Fibroblast of peridontal ligament (primary cell): ENCODE measurements around the gene BLM.
A peak's percentile ranks its signal among the peaks of the same experiment; 100 is the strongest.
"Not testable (repeated sequence)": the region's sequence is repeated elsewhere in the genome, so short reads cannot be mapped to it uniquely, and the experiment has no call there.

Source experiments
- DNase-seq: peaks from one replicate; pipeline ENCODE4 v3.0.0-alpha.2; 2010; ENCODE audit errors: extremely low read depth

The BLM gene

DNA sequence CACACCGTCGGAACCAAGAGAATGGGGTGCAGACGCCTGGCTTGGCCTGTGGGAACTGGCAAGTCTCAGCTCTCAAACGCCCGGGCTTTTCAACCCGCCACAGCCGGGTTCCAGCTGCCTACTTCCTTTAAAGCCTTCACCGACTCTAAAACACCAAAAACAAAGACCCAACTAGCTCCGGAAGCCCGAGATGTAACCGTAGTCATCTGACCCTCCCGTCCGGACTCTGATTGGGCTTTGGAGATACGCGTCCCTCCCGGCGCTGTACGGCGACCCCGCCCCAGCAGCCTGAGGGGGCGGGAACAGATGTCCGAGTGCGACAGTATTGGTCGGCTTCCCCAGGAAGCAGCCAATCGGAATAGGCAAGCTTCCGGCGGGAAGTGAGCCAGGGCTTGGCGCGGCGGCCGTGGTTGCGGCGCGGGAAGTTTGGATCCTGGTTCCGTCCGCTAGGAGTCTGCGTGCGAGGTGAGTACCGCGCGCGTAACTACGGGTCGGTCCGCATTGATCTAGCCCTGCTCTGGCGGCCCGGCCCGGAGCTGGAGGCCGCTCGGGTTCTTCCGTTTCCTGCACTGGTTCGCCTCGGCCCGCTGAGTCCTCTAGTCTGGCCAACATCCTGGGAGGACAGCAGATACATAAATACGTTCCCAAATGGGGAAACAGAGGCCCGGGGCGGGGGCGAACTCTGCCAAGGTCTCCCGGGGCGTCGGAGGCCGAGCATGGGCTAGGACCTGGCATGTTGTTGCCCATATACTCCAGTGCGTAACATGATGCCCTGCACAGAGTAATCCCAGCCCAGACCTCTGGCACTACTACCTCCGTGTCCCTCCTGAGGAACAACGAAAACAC is at the start of gene BLM:
BLM (plus strand) TSS at position 371 of the 846 bp plus-strand sequence. CDS start 30,047 bp downstream, outside the sequence.
- peak; percentile 96 for DNase-seq

DNA sequence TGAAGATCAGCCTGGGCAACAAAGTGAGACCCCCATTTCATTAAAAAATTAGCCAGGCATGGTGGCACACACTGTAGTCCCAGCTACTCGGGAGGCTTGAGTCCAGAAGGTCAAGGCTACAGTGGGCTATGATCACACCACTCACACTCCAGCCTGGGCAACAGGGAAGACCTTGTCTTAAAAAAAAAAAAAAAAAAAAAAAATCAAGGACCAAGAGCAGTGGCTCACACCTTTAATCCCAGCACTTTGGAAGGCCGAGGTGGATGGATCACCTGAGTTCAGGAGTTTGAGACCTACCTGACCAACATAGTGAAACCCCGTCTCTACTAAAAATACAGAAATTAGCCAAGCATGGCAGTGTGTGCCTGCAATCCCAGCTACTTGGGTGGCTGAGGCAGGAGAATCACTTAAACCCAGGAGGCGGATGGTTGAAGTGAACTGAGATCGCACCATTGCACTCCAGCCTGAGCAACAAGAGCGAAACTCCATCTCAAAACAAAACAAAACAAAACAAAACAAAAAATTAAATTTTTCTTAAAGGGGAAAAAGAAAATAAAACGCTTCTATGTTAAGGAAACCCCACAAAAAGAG is 49.3 kb upstream of the BLM start:
- DNase-seq = not testable (repeated sequence)

DNA sequence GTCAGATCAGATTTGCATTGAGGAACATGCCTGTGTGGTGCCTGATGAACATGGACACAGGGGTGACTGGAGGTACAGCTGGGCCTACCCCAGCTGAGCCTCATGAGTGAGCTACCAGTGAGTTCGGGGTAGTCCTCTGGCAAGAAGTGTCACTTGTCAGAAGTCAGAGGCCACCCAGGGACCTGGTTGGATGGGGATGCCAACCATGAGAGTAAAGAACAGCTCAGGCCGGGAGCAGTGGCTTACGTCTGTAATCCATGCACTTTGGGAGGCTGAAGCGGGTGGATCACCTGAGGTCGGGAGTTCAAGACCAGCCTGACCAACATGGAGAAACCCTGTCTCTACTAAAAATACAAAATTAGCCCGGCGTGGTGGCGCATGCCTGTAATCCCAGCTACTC is 46.5 kb upstream of the BLM start:
- DNase-seq = not testable (repeated sequence)

DNA sequence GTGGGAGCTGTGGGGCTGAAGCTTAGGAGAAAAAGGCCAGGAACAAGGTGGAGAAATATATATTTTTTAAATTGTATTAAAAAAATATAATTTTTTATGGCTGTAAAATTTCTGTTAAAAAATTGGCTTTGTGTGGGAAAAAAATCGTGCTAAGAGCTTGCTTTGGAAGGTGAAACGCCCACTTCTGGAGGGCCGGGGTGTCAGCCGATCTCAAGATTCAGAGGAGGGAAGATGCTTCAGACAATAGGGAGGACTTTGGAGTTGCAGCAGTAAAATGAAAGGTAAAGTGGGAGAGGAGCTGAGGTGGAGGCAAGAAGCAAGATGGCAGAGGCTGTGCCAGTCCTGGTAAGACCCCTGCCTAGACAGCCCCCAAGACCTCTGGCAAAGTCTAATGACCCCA is 45.9 kb upstream of the BLM start:
- no peak for DNase-seq

DNA sequence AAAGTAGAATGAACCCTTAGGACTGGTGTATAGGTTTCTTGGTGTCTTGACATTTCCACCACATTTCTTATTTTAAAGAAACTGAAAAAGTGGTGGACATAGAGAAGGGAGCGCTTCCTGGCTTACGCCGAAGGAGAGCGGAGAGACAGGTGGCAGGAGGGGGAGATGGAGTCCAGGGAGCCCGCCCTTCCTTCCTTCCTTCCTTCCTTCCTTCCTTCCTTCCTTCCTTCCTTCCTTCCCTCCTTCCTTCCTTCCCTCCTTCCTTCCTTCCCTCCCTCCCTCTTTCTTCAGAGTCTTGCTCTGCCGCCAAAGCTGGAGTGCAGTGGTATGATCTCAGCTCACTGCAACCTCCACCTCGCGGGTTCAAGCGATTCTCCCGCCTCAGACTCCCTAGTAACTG is 43.8 kb upstream of the BLM start:
- not testable (repeated sequence) for DNase-seq

DNA sequence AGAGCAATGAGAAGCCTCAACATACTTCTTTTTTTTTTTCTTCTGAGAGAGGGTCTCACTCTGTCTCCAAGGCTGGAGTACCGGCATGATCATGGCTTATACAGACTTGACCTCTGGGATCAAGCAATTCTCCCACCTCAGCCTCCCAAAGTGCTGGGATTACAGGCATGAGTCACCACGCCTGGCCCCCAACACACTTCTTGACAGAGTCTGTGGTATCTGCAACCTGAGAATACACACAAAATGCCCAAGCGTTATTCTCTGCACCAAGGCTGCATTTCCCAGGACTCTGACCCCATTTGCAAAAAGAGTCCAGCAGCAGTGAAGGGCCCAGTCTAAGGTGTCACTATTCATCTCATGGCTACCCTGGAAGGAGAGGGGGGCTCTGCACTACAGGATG is 42.7 kb upstream of the BLM start:
- peak; percentile 33 for DNase-seq

DNA sequence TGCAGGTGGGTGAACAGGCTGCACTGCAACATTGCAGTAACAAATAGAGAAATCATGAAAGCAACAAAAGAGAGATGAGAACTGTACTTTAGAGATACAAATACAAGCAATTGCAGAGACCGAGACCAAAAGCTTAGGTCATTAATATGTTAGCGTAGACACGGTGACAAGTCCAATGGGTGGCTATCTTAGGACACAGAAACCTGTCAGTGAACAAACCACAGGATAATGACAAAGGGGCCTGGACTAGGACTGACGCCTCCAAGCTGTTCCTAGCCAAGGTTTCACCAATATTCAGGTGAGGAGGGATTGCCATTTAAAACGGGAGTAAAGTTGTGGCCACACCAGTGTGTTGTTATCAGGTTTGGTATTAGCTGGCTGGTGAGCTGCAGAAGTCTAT is 41.7 kb upstream of the BLM start:
- no peak for DNase-seq

DNA sequence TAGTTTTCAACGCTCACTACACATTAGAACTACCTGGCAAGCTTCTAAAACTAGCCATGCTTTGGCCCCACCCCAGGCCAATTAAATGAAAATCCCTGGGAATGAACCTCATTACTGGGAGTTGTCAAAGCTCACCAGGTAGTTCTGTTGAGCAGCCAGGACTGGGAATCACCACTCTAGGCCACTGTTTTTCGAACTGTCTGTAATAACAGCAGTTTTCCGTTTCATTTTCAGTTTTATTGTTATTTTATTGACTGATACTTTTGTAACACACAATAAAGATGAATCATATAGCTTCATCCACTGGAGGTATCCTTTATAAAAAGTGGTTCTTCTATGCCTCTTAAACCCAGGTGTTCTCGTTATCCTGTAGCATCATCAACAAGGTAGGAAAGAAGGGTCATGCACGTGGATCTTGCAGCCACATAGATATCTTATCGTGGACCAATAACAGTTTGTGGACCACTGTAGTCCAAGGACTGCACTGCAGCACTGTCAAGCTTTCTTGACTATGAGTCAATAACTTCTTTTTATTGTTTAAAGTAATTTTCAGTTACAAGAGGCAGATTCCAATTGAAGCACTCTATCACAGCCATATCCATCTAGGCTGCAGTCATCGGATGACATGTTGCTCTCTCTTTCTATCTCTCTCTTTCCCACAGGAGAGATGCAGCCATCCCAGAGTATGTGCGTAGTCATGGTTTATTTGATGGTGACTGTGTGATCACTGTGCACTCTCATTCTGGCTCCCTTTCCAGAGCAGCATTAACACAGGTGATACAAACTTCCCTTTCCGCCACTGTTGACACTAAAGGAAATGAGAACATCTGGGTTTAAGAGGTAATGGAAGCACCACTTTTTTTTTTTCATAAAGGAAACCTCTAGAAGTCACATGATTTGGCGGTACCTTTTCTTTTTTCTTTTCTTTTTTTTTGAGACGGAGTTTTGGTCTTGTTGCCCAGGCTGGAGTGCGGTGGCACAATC is 39.0 kb upstream of the BLM start:
- DNase-seq = no peak

DNA sequence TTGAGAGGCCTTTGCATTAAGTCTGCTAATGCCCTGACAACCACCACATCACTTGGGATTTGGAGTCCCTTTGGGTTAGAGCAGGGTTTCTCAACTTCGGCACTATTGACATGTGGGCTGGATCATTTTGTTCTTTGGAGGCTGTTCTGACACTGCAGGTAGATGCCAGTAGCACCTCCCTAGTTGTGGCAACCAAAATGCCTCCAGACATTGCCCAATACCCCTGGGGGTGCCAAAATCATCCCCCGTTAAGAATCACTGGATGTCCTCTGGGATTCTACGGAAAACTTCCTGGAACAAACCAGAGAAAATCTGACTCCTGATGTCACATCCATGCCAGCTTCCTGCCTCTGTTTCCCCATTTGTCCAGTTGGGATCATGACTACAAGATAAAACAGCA is 37.2 kb upstream of the BLM start:
- DNase-seq = no peak

DNA sequence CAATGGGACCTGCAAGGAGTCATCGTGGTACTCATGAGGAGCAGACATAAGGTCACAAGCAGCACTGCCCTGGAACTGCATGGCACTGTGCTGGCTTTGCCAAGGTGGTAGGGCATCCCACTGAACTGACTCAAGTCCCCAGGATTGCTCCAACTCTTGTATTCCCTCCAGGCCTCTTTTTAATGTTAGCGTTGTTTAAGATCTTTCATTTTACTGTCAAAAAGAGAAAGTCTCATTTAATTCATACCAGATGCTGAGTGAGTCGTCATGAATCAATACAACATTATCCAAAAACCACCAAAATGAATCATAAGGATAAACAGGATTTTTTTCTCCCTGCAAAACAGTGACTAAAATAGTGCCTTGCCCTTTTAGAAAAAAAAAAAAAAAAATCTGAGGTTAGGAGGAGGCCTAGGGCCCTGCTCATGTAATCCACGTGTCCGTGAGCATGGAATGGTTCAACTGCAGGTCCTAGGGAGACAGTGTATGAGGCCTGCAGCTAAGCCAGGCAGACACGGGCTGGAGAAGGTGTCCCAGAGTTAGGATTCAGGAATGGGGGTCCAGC is 36.7 kb upstream of the BLM start:
- peak; percentile 99 for DNase-seq

DNA sequence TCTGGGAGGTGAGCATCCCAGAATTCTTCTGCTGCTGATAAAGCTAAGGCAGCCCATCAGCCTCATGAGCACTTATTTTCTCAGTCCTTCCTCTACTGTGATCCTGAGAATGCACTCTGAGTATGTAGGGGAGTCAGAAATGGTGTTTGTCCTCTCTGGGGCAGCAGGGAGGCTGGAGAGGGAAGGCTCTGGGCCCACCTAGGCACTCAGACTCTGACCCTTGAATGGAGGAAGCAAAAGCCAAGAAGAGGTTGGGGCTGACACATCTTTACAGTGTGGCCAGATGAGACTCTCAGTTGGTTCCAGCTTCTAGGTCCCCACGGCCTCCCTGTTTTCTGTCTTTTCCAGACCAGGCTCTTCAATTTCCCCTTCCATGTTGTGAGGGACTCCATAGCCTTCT is 36.1 kb upstream of the BLM start:
- DNase-seq = no peak

DNA sequence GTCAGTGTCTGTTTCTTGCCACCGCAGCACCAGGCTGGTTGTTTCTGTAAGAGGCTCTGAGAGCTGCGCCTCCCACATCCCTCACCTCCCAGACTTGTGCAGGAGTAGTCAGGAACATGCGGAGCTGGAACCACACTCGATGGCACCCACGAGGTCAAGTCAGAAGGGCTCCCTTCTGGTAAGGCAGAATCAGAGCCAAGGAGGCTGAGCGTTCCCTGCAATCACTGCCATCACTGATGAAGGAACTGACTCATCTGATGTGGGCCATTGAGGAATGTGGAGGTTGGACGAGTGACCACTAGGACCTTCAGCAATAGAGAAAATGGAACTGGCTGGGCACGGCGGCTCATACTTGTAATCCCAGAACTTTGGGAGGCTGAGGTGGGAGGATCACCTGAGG is 35.7 kb upstream of the BLM start:
- peak; percentile 89 for DNase-seq

DNA sequence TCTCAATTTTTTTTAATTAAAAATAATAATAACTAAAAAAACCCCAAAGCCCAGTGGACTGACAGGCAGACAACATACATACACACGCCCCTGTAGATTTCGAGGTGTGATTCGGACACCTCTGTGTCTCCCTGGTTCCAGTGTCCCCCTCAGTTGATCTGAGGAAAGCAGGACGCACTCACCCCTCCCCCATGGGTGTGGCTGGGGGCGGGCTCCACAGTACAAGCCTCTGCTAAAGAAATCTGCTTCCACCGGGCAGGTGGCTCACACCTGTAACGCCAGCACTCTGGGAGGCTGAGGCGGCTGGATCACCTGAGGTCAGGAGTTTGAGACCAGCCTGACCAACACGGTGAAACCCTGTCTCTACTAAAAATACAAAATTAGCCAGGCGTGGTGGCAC is 33.8 kb upstream of the BLM start:
- no peak for DNase-seq

DNA sequence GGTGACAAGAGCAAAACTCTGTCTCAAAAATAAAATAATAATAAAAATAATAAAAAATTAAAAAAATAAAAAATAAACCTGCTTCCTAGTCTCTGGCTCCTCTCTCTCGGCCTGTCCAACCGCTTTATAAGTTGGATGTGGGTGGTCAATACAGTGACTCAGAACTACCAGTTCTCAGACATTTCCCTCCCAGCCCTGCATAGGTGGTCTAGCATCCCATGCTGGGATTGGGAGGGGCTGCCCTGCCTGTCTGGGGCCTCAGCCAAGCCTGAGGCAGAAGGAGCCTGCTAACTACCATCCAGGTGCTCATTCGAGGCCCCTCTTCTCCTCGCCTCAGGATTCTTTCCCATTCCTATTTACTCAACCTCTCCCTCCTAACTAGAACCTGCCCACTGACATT is 33.3 kb upstream of the BLM start:
- no peak for DNase-seq

DNA sequence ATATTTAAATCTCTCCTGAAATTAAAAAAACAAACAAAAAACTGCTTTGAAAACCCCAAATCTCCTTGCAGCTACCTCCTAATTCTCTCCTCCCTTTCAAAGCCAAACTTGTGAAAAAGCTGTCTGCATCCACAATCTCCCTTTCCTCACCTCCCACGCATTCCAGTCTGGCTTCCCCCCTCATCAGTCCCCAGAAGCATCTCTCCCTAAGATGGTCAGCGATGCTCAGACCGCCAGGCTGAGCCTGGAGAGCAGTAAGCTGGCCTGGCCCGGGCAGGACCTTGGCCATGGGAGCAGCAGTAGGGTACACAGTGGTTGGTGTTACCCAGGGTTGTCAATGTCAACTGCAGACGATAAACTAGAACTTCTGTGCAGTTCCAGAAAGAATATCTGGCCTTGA is 32.9 kb upstream of the BLM start:
- no peak for DNase-seq

DNA sequence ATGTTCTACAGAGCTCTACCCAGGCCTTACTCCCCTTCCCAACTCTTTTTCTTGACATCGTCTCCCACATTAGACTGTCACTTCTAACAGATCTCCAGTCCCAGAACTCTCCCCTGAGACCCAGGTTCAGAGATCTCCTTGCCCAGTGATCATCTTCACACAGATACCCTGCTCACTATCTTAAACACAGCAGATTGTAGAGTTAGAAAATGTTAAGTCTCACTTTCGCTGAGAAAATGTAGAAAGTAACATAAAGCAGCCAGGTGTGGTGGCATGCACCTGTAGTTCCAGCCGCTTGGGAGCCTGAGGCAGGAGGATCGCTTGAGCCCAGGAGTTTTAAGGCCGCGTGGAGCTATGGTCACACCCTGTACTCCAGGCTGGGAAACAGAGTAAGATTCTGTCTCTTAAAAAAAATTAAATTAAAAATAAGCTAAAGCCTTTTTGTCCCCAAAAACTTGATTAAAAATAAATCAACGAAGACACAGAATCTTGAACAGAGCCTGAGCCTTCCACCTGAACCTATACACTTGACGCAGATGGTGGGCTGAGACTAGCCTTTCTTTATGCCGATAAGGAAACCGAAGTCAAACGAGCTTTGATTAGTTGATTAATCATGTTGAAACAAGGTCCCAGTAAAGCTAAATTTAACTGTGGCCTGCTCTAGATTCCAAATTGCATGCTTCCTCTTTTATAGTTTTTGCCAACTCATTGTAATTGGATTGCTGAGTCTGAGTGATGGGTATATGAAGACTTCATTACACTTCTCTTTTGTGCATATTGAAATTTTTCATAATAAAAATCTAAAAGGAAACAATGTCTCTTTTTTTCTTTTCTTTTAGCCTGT is 31.3 kb upstream of the BLM start:
- no peak for DNase-seq

DNA sequence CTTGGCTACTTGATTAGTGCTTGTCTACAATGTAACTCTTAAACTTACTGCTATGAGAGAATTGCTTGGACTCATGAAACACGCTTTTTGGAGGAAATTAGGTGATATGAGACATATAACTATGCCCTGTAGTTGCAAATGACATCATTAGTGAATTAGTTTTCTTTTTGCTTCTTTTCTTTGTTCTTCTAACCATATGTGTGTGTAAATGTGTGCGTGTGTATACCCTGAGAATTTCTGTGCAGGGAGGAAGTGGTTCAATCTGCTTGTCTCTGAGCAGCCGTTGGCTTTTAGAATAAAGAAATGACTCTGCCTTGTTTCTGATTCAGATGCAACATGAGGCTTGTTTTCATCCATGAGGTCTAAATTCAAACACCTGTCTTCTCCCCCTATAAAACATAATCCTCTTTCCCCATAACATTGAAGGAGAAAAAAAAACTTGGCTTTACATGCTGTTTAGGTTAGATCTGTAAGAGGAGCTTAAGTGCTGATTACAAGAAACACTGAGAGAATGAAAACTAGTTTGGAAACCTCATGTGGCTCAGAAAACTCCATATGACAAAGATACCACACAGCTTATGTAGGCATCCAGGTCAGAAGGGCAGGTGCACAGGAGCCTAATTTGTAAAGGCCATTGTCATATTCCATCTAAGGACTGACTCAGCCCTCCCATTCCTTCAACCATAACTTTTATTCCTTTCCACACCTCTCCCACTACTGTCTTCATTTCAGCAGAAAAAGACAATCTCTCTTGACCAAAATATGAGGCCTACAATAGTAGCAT is 30.5 kb upstream of the BLM start:
- no peak for DNase-seq

DNA sequence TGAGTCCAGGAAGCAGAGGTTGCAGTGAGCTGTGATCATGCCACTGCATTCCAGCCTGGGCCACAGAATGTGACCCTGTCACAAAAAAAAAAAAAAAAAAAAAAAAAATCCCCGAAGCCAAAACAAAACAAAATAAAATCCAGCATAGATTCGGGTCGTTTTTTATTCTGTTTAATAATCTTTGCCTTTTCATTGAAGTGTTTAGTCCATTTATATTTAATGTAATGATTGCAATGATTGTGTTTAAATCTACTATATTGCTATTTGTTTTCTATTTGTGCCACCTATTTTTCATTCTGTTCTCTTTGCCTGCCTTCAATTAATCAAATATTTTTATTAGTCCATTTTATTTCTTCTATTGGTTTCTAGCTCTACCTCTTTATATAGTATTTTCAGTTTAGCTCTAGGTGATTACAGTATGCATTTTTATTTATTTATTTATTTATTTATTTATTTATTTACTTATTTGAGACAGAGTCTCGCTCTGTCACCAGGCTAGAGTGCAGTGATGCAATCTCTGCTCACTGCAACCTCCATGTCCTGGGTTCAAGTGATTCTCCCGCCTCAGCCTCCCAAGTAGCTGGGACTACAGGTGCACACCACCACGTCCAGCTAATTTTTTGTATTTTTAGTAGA is 27.7 kb upstream of the BLM start:
- not testable (repeated sequence) for DNase-seq

DNA sequence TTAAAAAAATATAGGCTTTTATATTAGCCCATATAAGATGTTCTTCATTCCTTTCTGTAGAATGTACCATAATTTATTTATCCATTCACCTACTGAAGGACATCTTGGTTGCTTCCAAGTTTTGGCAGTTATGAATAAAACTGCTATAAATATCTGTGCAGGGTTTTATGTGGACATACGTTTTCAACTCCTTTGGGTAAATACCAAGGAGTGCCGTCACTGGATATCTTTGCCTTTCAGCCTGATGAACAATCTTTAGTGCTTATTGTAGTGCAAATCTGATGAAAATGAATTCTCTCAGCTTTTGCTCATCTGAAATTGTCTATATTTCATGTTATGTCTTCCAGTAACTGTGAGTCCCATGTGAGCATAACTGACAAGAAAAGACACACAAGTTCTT is 26.6 kb upstream of the BLM start:
- peak; percentile 30 for DNase-seq

DNA sequence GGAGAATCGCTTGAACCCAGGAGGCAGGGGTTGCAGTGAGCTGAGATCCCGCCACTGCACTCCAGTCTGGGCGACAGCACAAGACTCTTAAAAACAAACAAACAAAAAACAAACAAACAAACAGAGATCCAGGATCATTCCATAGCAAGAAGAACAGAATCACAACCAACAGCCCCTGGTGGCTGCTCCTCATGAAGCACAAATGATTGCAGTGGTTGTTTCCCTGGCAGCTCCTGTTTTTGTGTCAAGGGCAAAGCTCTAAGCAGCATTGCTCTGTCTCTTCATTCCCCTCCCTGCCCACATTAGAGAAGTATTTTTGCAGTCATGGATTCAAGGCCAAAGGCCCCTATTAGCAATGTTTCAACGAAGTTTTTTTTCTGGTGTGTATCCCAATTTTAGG is 25.8 kb upstream of the BLM start:
- no peak for DNase-seq
